Measurements from ENCODE around the gene SH3TC1.

Gene SH3TC1

GRCh38 chr4:8232748-8233147, 33.7 kb downstream of the SH3TC1 start:
- CTCF ChIA-PET = interaction anchor here (1.0 kb wide), 1 partner anchor 55 kb away, joined by 3 read pairs; no protein-coding TSS in a partner anchor
- POLR2A ChIA-PET = no interaction called here
- H3K4me3 ChIP-seq (ENCODE audit: low read depth, low read length) = no peak overlapping the region
- TF ChIP-seq CTCF (IDR thresholded peaks at IDR 0.05; ENCODE audit: insufficient read depth, low read length, missing control alignments) = no peak
- no peak for DNase-seq (ENCODE audit: low read depth, low spot score)

GRCh38 chr4:8233672-8234484, 34.8 kb downstream of the SH3TC1 start:
- CTCF ChIA-PET = interaction anchor here (16.6 kb wide), 1 partner anchor 166 kb away, joined by 679 read pairs; no protein-coding TSS in a partner anchor

GRCh38 chr4:8234715-8235114, 35.6 kb downstream of the SH3TC1 start:
- H3K4me3 ChIP-seq (ENCODE audit: low read depth, low read length) = no peak overlapping the region
- DNase-seq (ENCODE audit: low read depth, low spot score) = no peak
- no peak for TF ChIP-seq CTCF (IDR thresholded peaks at IDR 0.05; ENCODE audit: insufficient read depth, low read length, missing control alignments)
- ChIA-PET POLR2A (interaction anchor here (0.6 kb wide), 1 partner anchor 168 kb away, joined by 3 read pairs; no protein-coding TSS in a partner anchor), CTCF (interaction anchor here (4.8 to 16.6 kb wide), 2 partner anchors 58 to 166 kb away, joined by 21 to 679 read pairs; no protein-coding TSS in a partner anchor)

More at GRCh38 chr4:8233672-8234484, 34.8 kb downstream of the SH3TC1 start:
- POLR2A ChIA-PET = no interaction called here
- no peak for DNase-seq (ENCODE audit: low read depth, low spot score)
- TF ChIP-seq CTCF (IDR thresholded peaks at IDR 0.05; ENCODE audit: insufficient read depth, low read length, missing control alignments) = no peak
- no peak overlapping the region for H3K4me3 ChIP-seq (ENCODE audit: low read depth, low read length)

GRCh38 chr4:8235224-8235623, 36.1 kb downstream of the SH3TC1 start:
- H3K4me3 ChIP-seq (ENCODE audit: low read depth, low read length) = no peak overlapping the region
- TF ChIP-seq CTCF (IDR thresholded peaks at IDR 0.05; ENCODE audit: insufficient read depth, low read length, missing control alignments) = no peak
- POLR2A ChIA-PET = no interaction called here
- DNase-seq (ENCODE audit: low read depth, low spot score) = no peak
- CTCF ChIA-PET = interaction anchor here (4.8 to 16.6 kb wide), 2 partner anchors 59 to 165 kb away, joined by 21 to 679 read pairs; no protein-coding TSS in a partner anchor

- ChIA-PET CTCF (interaction anchor here (4.8 to 16.6 kb wide), 2 partner anchors 59 to 165 kb away, joined by 21 to 679 read pairs; no protein-coding TSS in a partner anchor), POLR2A (no interaction called here)
- no peak for DNase-seq (ENCODE audit: low read depth, low spot score)
- H3K4me3 ChIP-seq (ENCODE audit: low read depth, low read length) = no peak overlapping the region
- no peak for TF ChIP-seq CTCF (IDR thresholded peaks at IDR 0.05; ENCODE audit: insufficient read depth, low read length, missing control alignments)
Observed at GRCh38 chr4:8235686-8236085, 36.6 kb downstream of the SH3TC1 start.
